ENCODE results near the gene SYT1. TPM values are rescaled to one million over a fixed set of nuclear protein-coding genes. Genes with fewer than 3 reads are reported as not detected.

Gene SYT1
- total and polyA plus RNA-seq, 2 experiments from 2014 or later = 48.7 to 51.7 TPM

- TF ChIP-seq CREB1 (CRISPR knock-in tag; IDR thresholded peaks at IDR 0.05; ENCODE audit: low read depth) (no peak), ZNF462 (CRISPR knock-in tag; IDR thresholded peaks at IDR 0.05) (no peak), CTCF (conservative IDR thresholded peaks at IDR 0.05; ENCODE audit: low read depth in 2 of 2) (no peak), POLR2AphosphoS5 (IDR thresholded peaks at IDR 0.05; ENCODE audit: low read depth) (no peak), NANOG (IDR thresholded peaks at IDR 0.05; ENCODE audit: borderline replicate concordance) (no peak), STAT1 (IDR thresholded peaks at IDR 0.05; ENCODE audit: unreplicated experiment) (no peak), ZNF114 (CRISPR knock-in tag; IDR thresholded peaks at IDR 0.05) (no peak), JUNB (IDR thresholded peaks at IDR 0.05; ENCODE audit: unreplicated experiment) (no peak), EZH2phosphoT487 (IDR thresholded peaks at IDR 0.05; ENCODE audit: unreplicated experiment) (no peak)
- no peaks in the 10 kb centered on the region for H3K27me3 Mint-ChIP-seq (ENCODE audit: insufficient read depth, low read depth, poor library complexity)
- DNase-seq (ENCODE audit: low spot score) (no peak), ATAC-seq (no peak)
- 0 out of 2 replicates have a peak, but pooled peaks cover 3% of the 10 kb centered on the region for H4K20me1 ChIP-seq (replicated peaks; ENCODE audit: insufficient read depth)
- no peak overlapping the region for H3K27ac Mint-ChIP-seq
- H3K36me3 Mint-ChIP-seq (ENCODE audit: low read depth) = 0 out of 3 replicates have a peak, but pooled peaks cover 6% of the 10 kb centered on the region
- no peaks in the 10 kb centered on the region for H3K36me3 ChIP-seq (ENCODE audit: insufficient read depth)
- no peak overlapping the region for H3K4me2 ChIP-seq
- H3K4me3 ChIP-seq = no peak overlapping the region
- no peak overlapping the region for H3K27ac ChIP-seq (ENCODE audit: low read depth)
- peaks cover 17% of the 10 kb centered on the region for H3K4me1 ChIP-seq (ENCODE audit: insufficient read depth)
- H3F3A ChIP-seq (replicated peaks; ENCODE audit: low read depth) = no peaks in the 10 kb centered on the region
- peaks cover 29% of the 10 kb centered on the region for H3K4me1 Mint-ChIP-seq
- no peak overlapping the region for H3K4me3 Mint-ChIP-seq
- H2AFZ ChIP-seq = no peak overlapping the region
- no peaks in the 10 kb centered on the region for H3K79me2 ChIP-seq (replicated peaks; ENCODE audit: insufficient read depth)
- H3K9me3 Mint-ChIP-seq = no peaks in the 10 kb centered on the region
- H3K9me2 ChIP-seq (ENCODE audit: insufficient read depth) = no peaks in the 10 kb centered on the region
- no peaks in the 10 kb centered on the region for H3K27me3 ChIP-seq (ENCODE audit: insufficient read depth)
These were observed 506.7 kb downstream of the SYT1 start for GRCh38 chr12:79371226-79371625.
